ENCODE results near the gene GUK1.

GUK1 gene

DNA sequence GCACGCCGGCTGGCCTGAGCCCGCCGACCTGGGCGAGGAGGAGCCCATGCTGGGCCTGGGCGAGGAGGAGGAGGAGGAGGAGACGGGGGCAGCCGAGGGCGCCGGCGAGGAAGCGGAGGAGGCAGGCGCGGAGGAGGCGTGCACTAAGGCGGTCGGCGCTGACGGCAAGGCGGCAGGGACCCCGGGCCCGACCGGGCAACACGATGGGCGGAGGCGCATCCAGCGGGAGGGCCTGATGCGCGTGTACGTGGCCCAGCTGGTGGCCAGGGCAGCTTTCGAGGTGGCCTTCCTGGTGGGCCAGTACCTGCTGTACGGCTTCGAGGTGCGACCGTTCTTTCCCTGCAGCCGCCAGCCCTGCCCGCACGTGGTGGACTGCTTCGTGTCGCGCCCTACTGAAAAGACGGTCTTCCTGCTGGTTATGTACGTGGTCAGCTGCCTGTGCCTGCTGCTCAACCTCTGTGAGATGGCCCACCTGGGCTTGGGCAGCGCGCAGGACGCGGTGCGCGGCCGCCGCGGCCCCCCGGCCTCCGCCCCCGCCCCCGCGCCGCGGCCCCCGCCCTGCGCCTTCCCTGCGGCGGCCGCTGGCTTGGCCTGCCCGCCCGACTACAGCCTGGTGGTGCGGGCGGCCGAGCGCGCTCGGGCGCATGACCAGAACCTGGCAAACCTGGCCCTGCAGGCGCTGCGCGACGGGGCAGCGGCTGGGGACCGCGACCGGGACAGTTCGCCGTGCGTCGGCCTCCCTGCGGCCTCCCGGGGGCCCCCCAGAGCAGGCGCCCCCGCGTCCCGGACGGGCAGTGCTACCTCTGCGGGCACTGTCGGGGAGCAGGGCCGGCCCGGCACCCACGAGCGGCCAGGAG is 18.3 kb downstream of the GUK1 start:
- no peak for DNase-seq (ENCODE audit: low read depth, low spot score)
- TF ChIP-seq FOXP2 (optimal IDR thresholded peaks at IDR 0.05; ENCODE audit: control extremely low read depth, extremely low read length, insufficient read depth), result no peak
- no peak for TF ChIP-seq EZH2 (IDR thresholded peaks at IDR 0.05)
- no peak for TF ChIP-seq POLR2AphosphoS5 (IDR thresholded peaks at IDR 0.05; ENCODE audit: borderline replicate concordance, low read depth, low read length)
- H3K27ac ChIP-seq, result no peak overlapping the region
- no peak overlapping the region for H3K9ac ChIP-seq (ENCODE audit: insufficient read length)
- H3K4me3 ChIP-seq, result no peak overlapping the region
- no peaks in the 10 kb centered on the region for H3K36me3 ChIP-seq (ENCODE audit: insufficient read depth, low read length)
- no peaks in the 10 kb centered on the region for H3K9me3 ChIP-seq (ENCODE audit: low read depth, low read length)

GRCh38 chr1:228159008-228159665 is 19.1 kb downstream of the GUK1 start:
- TF ChIP-seq POLR2AphosphoS5 (IDR thresholded peaks at IDR 0.05; ENCODE audit: borderline replicate concordance, low read depth, low read length) (no peak), FOXP2 (optimal IDR thresholded peaks at IDR 0.05; ENCODE audit: control extremely low read depth, extremely low read length, insufficient read depth) (no peak), EZH2 (IDR thresholded peaks at IDR 0.05) (no peak)
- no peaks in the 10 kb centered on the region for H3K36me3 ChIP-seq (ENCODE audit: insufficient read depth, low read length)
- H3K9ac ChIP-seq (ENCODE audit: insufficient read length), result no peak overlapping the region
- H3K4me3 ChIP-seq, result no peak overlapping the region
- no peak overlapping the region for H3K27ac ChIP-seq
- no peak for DNase-seq (ENCODE audit: low read depth, low spot score)
- no peaks in the 10 kb centered on the region for H3K9me3 ChIP-seq (ENCODE audit: low read depth, low read length)

DNA sequence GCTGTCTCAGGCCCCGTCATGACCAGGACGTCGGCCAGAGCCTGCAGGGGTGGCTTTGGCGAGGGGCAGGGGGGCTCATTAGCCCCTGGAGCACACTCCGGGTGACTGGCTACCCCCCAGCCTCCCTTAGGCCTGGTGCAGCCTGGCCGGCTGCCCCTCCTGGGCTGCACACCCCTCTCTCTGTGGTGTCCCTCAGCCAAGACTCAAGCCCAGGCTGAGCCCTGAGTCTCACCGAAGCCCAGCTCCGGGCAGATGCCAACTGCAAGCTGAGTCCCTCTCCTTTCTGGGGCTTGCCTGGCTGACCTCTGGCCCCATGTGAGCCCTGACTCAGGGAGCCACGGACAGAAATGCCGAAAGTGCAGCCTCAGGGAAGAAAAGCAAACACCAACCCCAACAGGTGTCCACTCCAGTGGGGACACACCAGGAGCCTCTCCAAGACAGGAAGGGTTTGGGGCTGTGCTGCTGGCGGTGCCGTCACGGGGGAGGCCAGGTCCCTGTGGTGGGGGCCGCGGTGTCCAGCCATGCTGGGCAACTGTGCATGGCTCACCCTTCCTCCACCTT is 20.2 kb downstream of the GUK1 start:
- no peak for DNase-seq (ENCODE audit: low read depth, low spot score)
- Histone ChIP-seq H3K4me3 (no peak overlapping the region), H3K9me3 (ENCODE audit: low read depth, low read length) (no peaks in the 10 kb centered on the region), H3K9ac (ENCODE audit: insufficient read length) (no peak overlapping the region), H3K36me3 (ENCODE audit: insufficient read depth, low read length) (no peaks in the 10 kb centered on the region), H3K27ac (no peak overlapping the region)
- TF ChIP-seq EZH2 (IDR thresholded peaks at IDR 0.05), result no peak
- no peak for TF ChIP-seq POLR2AphosphoS5 (IDR thresholded peaks at IDR 0.05; ENCODE audit: borderline replicate concordance, low read depth, low read length)
- TF ChIP-seq FOXP2 (optimal IDR thresholded peaks at IDR 0.05; ENCODE audit: control extremely low read depth, extremely low read length, insufficient read depth), result no peak

DNA sequence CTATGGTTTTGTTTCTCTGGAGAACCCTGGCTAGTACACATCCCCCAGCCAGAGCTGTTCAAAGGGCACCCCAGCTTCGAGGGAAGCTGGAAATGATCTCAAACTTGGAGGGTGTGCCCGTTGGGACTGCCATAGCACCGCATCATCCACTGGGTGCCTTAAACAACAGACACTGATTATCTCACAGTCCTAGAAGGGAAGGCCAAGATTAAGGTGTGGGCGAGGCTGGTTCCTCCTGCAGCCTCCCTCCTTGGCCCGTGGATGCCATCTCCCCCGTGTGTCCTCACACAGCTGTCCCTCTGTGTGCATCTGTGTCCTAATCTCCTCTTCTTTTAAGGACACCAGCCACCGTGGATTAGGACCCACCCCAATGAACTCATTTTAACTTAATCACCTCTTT is 21.3 kb downstream of the GUK1 start:
- TF ChIP-seq EZH2 (IDR thresholded peaks at IDR 0.05), result no peak
- no peak for TF ChIP-seq POLR2AphosphoS5 (IDR thresholded peaks at IDR 0.05; ENCODE audit: borderline replicate concordance, low read depth, low read length)
- no peak for TF ChIP-seq FOXP2 (optimal IDR thresholded peaks at IDR 0.05; ENCODE audit: control extremely low read depth, extremely low read length, insufficient read depth)
- no peak overlapping the region for H3K27ac ChIP-seq
- H3K36me3 ChIP-seq (ENCODE audit: insufficient read depth, low read length), result no peaks in the 10 kb centered on the region
- no peak overlapping the region for H3K4me3 ChIP-seq
- no peak for DNase-seq (ENCODE audit: low read depth, low spot score)
- no peaks in the 10 kb centered on the region for H3K9me3 ChIP-seq (ENCODE audit: low read depth, low read length)
- H3K9ac ChIP-seq (ENCODE audit: insufficient read length), result no peak overlapping the region

DNA sequence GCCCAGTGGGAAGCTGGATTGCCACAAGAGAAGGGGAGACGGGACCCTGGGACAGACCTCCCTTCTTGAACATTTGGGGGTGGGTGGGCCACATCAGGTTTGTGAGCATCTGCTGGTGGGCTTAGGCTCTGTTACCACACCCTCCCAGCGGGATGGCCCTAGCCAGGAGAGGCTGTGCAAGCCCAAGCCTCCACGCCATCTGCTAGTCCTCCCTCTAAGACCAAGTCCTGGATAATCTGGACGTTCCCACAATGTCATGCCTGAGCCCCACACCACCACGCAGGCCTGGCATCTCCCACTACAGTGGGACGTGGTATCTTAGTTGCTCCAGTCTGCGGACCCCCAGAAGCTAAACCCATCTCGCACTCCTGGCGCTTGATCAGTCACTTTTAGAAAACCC is 21.8 kb downstream of the GUK1 start:
- Histone ChIP-seq H3K4me3 (no peak overlapping the region), H3K9ac (ENCODE audit: insufficient read length) (no peak overlapping the region), H3K27ac (no peak overlapping the region), H3K36me3 (ENCODE audit: insufficient read depth, low read length) (no peaks in the 10 kb centered on the region), H3K9me3 (ENCODE audit: low read depth, low read length) (no peaks in the 10 kb centered on the region)
- TF ChIP-seq FOXP2 (optimal IDR thresholded peaks at IDR 0.05; ENCODE audit: control extremely low read depth, extremely low read length, insufficient read depth) (no peak), POLR2AphosphoS5 (IDR thresholded peaks at IDR 0.05; ENCODE audit: borderline replicate concordance, low read depth, low read length) (no peak), EZH2 (IDR thresholded peaks at IDR 0.05) (no peak)
- DNase-seq (ENCODE audit: low read depth, low spot score), result no peak

DNA sequence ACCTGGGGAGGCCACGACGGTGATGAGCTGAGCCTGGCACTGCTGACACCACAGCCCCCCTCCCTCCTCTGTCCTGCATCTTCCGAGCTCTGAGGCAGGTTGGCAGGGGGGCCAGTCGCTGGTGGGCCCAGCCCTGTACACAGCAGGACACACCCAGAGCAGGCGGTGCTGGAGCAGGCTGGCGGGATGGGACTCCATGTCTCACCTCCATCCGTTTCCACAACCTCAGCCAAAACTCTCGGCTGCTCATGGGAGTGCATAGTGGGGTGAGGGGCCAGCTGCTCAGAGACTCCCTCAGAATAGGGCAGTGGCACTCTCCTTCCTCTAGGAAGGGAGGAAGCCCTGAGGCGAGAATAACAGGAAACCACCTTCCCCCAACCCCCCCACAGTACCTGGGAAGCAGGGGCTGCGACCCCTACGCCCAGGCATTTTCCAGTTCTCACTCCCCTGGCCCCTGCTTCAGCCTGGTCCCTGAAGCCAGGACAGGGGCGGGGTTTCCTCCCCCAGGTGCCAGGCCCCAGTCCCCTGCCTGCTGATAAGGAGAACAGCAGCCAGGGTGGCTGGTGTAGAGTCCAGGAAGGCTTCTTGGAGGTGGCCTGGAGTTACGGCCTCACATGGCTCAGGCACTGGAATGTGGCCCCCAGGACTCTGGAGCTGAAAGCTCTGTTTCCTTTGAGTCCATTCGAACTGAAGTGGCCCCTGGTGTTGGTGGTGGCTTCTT is 22.4 kb downstream of the GUK1 start:
- Histone ChIP-seq H3K9ac (ENCODE audit: insufficient read length) (no peak overlapping the region), H3K9me3 (ENCODE audit: low read depth, low read length) (no peaks in the 10 kb centered on the region), H3K4me3 (no peak overlapping the region), H3K36me3 (ENCODE audit: insufficient read depth, low read length) (no peaks in the 10 kb centered on the region), H3K27ac (no peak overlapping the region)
- TF ChIP-seq FOXP2 (optimal IDR thresholded peaks at IDR 0.05; ENCODE audit: control extremely low read depth, extremely low read length, insufficient read depth), result no peak
- DNase-seq (ENCODE audit: low read depth, low spot score), result no peak

DNA sequence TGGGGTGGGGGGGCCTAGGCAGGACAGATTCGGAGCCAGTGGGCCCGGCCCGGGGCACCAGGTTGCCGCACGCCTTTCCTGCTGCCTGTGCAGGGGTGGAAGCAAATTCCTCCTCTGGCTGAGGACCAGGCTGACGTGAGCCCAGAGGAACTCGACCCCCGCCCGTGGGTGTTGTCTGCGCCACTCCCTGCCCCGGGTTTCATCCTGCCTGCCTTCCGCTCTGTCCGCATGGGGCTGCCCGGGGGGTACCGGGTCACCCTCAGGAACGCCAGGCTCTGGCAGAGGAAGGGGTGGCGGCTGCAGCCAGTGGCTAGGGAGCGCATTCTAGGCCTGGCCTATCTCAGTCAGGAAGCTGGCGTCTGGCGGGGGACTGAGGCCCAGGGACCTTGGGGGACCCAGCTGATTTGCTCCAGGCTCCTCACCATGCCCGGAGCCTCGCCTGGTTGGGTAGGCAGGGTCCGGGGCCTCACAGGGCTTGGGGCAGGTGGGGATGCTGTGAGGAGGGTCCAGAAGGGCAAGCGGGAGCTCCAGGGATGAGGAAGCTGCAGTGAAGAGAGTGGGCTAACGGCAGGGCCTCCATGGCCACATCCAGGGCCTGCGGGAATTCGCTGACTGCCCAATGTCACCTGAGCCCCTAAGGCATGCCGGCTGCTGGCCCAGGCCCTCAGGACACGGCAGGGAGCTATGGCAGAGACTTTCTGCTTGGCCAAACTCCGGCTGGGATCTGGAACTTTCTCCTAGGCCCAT is 23.1 kb downstream of the GUK1 start:
- DNase-seq (ENCODE audit: low read depth, low spot score), result no peak
- Histone ChIP-seq H3K9me3 (ENCODE audit: low read depth, low read length) (no peaks in the 10 kb centered on the region), H3K4me3 (no peak overlapping the region), H3K27ac (no peak overlapping the region), H3K9ac (ENCODE audit: insufficient read length) (no peak overlapping the region), H3K36me3 (ENCODE audit: insufficient read depth, low read length) (no peaks in the 10 kb centered on the region)
- TF ChIP-seq EZH2 (IDR thresholded peaks at IDR 0.05), result no peak

Data from SK-N-MC (cell line).